K562 (cell line): Measurements from ENCODE around the gene SPAG16. TPM values are rescaled to one million over a fixed set of nuclear protein-coding genes. Genes with fewer than 3 reads are reported as not detected.

ENCODE experiments used
- ATAC-seq: fragments of 200-7000 bp; cut with Tn5 transposase; 3 replicates; pipeline ENCODE4 v1.9.1; 2020; ENCODE audit warnings: moderate library complexity
- BruUV-seq: library from RNA; stranded (reverse); fragments of 400-500 nt; replicated peaks from 2 replicates; lab custom pipeline; 2021; lab: Mats Ljungman, UMichigan
- CTCF ChIA-PET: fragments of 300-600 bp; formaldehyde crosslinking; extraction: SDS; loops from one replicate; lab custom pipeline; 2021; ENCODE audit warnings: low intra/inter-chr PET ratio; lab: Yijun Ruan, JAX
- POLR2A ChIA-PET: fragments of 300-600, 350-650 bp; sonication (Branson Sonifier 250); formaldehyde crosslinking; extraction: SDS; loops from one replicate; lab custom pipeline; 2021; ENCODE audit warnings: antibody characterized with exemption, inconsistent platforms; lab: Yijun Ruan, JAX
- DNase-seq, 4 experiments: peaks; one replicate each; pipeline versions ENCODE4 v3.0.0 to v3.0.0-alpha.2; 2011 to 2018; ENCODE audit warnings: low spot score in 3 of 4, mixed read lengths in 3 of 4; ENCODE audit errors: extremely low read depth in 1 of 4
- FAIRE-seq: peaks from 2 replicates; lab custom pipeline; 2011; peaks lifted over from hg19 to GRCh38; lab: Jason Lieb, UNC
- H2AFZ ChIP-seq: 2 replicates; pipeline ENCODE4 v1.6.0; 2011; ENCODE audit warnings: low read depth, low read length, control low read depth, inconsistent platforms
- H3K27ac ChIP-seq: fragments of 200-600 bp; 3 replicates; pipeline ENCODE4 v1.8.0; 2011; ENCODE audit warnings: low read depth, mild to moderate bottlenecking, control low read depth, inconsistent platforms, low read length, moderate library complexity, mixed read lengths; ENCODE audit errors: extremely low read depth
- H3K27me3 ChIP-seq, 2 experiments: fragments of 300-600 bp in 1 of 2; 2 replicates in 1 of 2; 3 replicates in 1 of 2; pipeline versions ENCODE4 v1.6.0 to v1.8.0; 2011; ENCODE audit warnings: inconsistent platforms in 2 of 2, low read length in 2 of 2, mild to moderate bottlenecking in 1 of 2, mixed read lengths in 1 of 2, moderate library complexity in 1 of 2; ENCODE audit not compliant: control insufficient read depth in 2 of 2, insufficient read depth in 2 of 2
- H3K36me3 ChIP-seq: fragments of 300-600 bp; 3 replicates; pipeline ENCODE4 v1.8.0; 2011; ENCODE audit warnings: mild to moderate bottlenecking, low read length, inconsistent platforms; ENCODE audit not compliant: control insufficient read depth, insufficient read depth
- H3K4me1 ChIP-seq, 2 experiments: fragments of 200-600 bp in 1 of 2; replicated peaks in 1 of 2; 2 replicates in 1 of 2; 3 replicates in 1 of 2; pipeline versions ENCODE4 v1.5.1 to v1.8.0; 2011; ENCODE audit warnings: inconsistent platforms in 2 of 2, low read length in 2 of 2, mild to moderate bottlenecking in 1 of 2, mixed read lengths in 1 of 2, moderate library complexity in 1 of 2; ENCODE audit not compliant: control insufficient read depth in 2 of 2, insufficient read depth in 2 of 2
- H3K4me2 ChIP-seq: 2 replicates; pipeline ENCODE4 v1.6.1; 2011; ENCODE audit warnings: low read length, control low read depth, inconsistent platforms, mixed read lengths; ENCODE audit not compliant: insufficient read depth
- H3K4me3 ChIP-seq: fragments of 200-600 bp; sonication (generic), shearing (Covaris generic); 2 replicates; pipeline ENCODE4 v1.5.1; 2016; ENCODE audit warnings: control low read depth, inconsistent platforms
- H3K79me2 ChIP-seq: fragments of 200-600 bp; 3 replicates; pipeline ENCODE4 v1.8.0; 2011; ENCODE audit warnings: low read length, inconsistent platforms; ENCODE audit not compliant: control insufficient read depth, insufficient read depth
- H3K9ac ChIP-seq, 2 experiments: 2 replicates each; pipeline versions ENCODE4 v1.6.0 to v1.6.1; 2011; ENCODE audit warnings: low read depth in 2 of 2, low read length in 2 of 2, control low read depth in 1 of 2, inconsistent platforms in 1 of 2, mild to moderate bottlenecking in 1 of 2, mixed read lengths in 1 of 2; ENCODE audit not compliant: insufficient read depth in 1 of 2
- H3K9me1 ChIP-seq: one replicate; pipeline ENCODE4 v1.6.0; 2011; ENCODE audit warnings: inconsistent platforms, mild to moderate bottlenecking, low read length, moderate library complexity; ENCODE audit not compliant: control insufficient read depth, insufficient read depth
- H3K9me3 ChIP-seq: replicated peaks from 2 replicates; pipeline ENCODE4 v1.5.1; 2011; ENCODE audit warnings: low read depth, low read length, inconsistent platforms; ENCODE audit not compliant: control insufficient read depth, insufficient read depth
- H4K20me1 ChIP-seq: replicated peaks from 2 replicates; pipeline ENCODE4 v1.6.1; 2011; ENCODE audit warnings: low read length, inconsistent platforms, mixed read lengths; ENCODE audit not compliant: control insufficient read depth, insufficient read depth
- CHD4 ChIP-seq: fragments of 200-600 bp; sonication (generic); IDR thresholded peaks from 3 replicates; pipeline ENCODE4 v1.6.1; 2012; ENCODE audit warnings: low read depth, mild to moderate bottlenecking, mixed read lengths, low read length, inconsistent platforms; ENCODE audit not compliant: insufficient read depth, insufficient replicate concordance, poor library complexity, severe bottlenecking
- CXXC5 ChIP-seq: fragments of 250-450 bp; sonication (Bioruptor Pico); IDR thresholded peaks from 2 replicates; pipeline ENCODE4 v1.8.0; 2022; ENCODE audit warnings: inconsistent platforms, mild to moderate bottlenecking, moderate library complexity
- FOXM1 ChIP-seq, 2 experiments: fragments of 450-650 bp in 1 of 2; sonication (generic) in 1 of 2; formaldehyde crosslinking in 1 of 2; IDR thresholded peaks; 2 replicates each; pipeline versions ENCODE4 v1.6.1 to v1.9.0; 2017 to 2022; ENCODE audit warnings: low read depth in 2 of 2, mild to moderate bottlenecking in 2 of 2, missing genetic modification reagents in 1 of 2, moderate library complexity in 1 of 2
- KAT2B ChIP-seq: IDR thresholded peaks from one replicate; pipeline ENCODE4 v1.6.1; 2012; ENCODE audit warnings: low read depth, mild to moderate bottlenecking, control low read depth, inconsistent platforms, low read length, moderate library complexity
- MCM7 ChIP-seq, 2 experiments: fragments of 450-650 bp; IDR thresholded peaks; 2 replicates each; pipeline ENCODE4 v1.6.1; 2016 to 2018
- MIER1 ChIP-seq: fragments of 450-650 bp; IDR thresholded peaks from 2 replicates; pipeline ENCODE4 v1.6.1; 2016; ENCODE audit warnings: antibody characterized with exemption, mild to moderate bottlenecking, low read depth
- PCBP2 ChIP-seq: fragments of 200-400 bp; formaldehyde crosslinking; IDR thresholded peaks from 2 replicates; pipeline ENCODE4 v1.6.1; 2018; ENCODE audit warnings: low read length, low read depth, mild to moderate bottlenecking, moderate library complexity; ENCODE audit not compliant: poor library complexity, severe bottlenecking
- RBM17 ChIP-seq: fragments of 200-400 bp; formaldehyde crosslinking; IDR thresholded peaks from 2 replicates; pipeline ENCODE4 v1.6.1; 2017; ENCODE audit warnings: low read depth, mild to moderate bottlenecking, low read length, borderline replicate concordance
- TEAD1 ChIP-seq, 2 experiments: fragments of 450-650 bp in 1 of 2; sonication (generic) in 1 of 2; formaldehyde crosslinking; IDR thresholded peaks; 2 replicates each; pipeline versions ENCODE4 v1.4.0 to v1.8.0; 2020 to 2022; ENCODE audit warnings: mild to moderate bottlenecking in 2 of 2, missing genetic modification reagents in 1 of 2
- ZFPM2 ChIP-seq: fragments of 250-450 bp; sonication (Bioruptor Pico); IDR thresholded peaks from 2 replicates; pipeline ENCODE4 v1.5.1; 2022; ENCODE audit warnings: mild to moderate bottlenecking
- WGBS: fragments of 100-300 bp; shearing (Covaris generic); methylation state at CpG from one replicate; pipeline ENCODE4 v1.1.6; 2016; ENCODE audit warnings: low coverage, mixed read lengths; ENCODE audit not compliant: insufficient coverage; ENCODE audit errors: missing lambda C conversion rate; 5-methylcytosine and 5-hydroxymethylcytosine counted together
- in situ Hi-C: fragments of 300-500 bp; cut with MboI; formaldehyde crosslinking; loops from 4 replicates; pipeline ENCODE4 v1.15.0; 2018; ENCODE audit warnings: inconsistent platforms, mixed read lengths
- intact Hi-C: fragments of 100-400 bp; cut with micrococcal nuclease; formaldehyde crosslinking; loops from 2 replicates; pipeline ENCODE4 v1.14.2; 2022
- polyA plus RNA-seq, 8 experiments: library from polyadenylated mRNA; depleted of rRNA in 4 of 8; stranded (reverse) in 5 of 8; unstranded in 3 of 8; fragments of >200 nt; fragmentation: Nextera tagmentation in 2 of 8; fragmentation: Illumina TruSeq in 1 of 8; extraction: Ambion mirVana in 2 of 8; extraction: Trizol in 1 of 8; gene quantifications; 2 replicates each; pipeline versions ENCODE4 v1.2.1 to v1.2.3, GENCODE V29; 2011 to 2014; ENCODE audit warnings: inconsistent platforms in 1 of 8, missing spikeins in 1 of 8
- total RNA-seq, 7 experiments: library from RNA; depleted of rRNA in 6 of 7; stranded (reverse); fragments of >200 nt in 6 of 7; fragmentation: Illumina TruSeq in 2 of 7; extraction: Trizol in 2 of 7; gene quantifications; 2 replicates each; pipeline versions ENCODE4 v1.2.1 to v1.2.3, GENCODE V29; 2011 to 2021; ENCODE audit warnings: low replicate concordance in 1 of 7
- TF ChIP-seq, protein P1 (sequence below): IDR thresholded peaks from 2 replicates; pipeline ENCODE4 v1.6.1; 2011; ENCODE audit warnings: borderline replicate concordance, low read depth, mild to moderate bottlenecking, moderate library complexity, low read length; ENCODE audit not compliant: insufficient read depth, poor library complexity, severe bottlenecking
- TF ChIP-seq, protein P2 (sequence below): fragments of 250-450 bp; sonication (Bioruptor Pico); IDR thresholded peaks from 2 replicates; pipeline ENCODE4 v1.8.0; 2021; ENCODE audit warnings: moderate library complexity, mild to moderate bottlenecking, inconsistent platforms

The SPAG16 gene
- total and polyA plus RNA-seq, 9 of the 15 experiments (the other 6 are each of a cell fraction or from before 2014, with no cell fraction given): 0.98 to 5.9 (median 3.5) TPM

DNA sequence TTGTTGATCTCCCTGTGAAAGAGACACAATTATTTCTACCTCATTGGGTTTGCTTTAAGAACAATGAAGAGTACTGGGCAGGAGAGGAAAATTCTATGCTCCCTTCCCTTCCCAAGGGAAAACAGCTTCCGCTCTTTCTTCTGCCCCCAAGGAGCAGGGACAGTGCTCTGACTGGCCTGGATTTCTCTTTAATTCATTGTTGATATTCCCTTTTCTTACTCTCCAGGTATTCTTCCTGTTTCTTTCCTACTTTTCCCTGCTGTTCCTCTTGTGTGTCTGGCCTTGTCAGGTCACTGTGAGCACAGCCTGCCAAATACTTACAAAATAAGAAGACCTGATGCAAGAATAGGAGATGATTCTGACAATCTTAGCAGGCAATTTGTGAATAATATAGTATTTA lies 49.6 kb upstream of the SPAG16 start (continued):
- TF ChIP-seq, protein P1, sequence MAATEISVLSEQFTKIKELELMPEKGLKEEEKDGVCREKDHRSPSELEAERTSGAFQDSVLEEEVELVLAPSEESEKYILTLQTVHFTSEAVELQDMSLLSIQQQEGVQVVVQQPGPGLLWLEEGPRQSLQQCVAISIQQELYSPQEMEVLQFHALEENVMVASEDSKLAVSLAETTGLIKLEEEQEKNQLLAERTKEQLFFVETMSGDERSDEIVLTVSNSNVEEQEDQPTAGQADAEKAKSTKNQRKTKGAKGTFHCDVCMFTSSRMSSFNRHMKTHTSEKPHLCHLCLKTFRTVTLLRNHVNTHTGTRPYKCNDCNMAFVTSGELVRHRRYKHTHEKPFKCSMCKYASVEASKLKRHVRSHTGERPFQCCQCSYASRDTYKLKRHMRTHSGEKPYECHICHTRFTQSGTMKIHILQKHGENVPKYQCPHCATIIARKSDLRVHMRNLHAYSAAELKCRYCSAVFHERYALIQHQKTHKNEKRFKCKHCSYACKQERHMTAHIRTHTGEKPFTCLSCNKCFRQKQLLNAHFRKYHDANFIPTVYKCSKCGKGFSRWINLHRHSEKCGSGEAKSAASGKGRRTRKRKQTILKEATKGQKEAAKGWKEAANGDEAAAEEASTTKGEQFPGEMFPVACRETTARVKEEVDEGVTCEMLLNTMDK: no peak
- TF ChIP-seq KAT2B (no peak), FOXM1 (IDR thresholded peaks at IDR 0.05; ENCODE audit: low read depth) (no peak), FOXM1 (CRISPR knock-in tag; IDR thresholded peaks at IDR 0.05; ENCODE audit: low read depth) (no peak), MIER1 (no peak), MCM7 (IDR thresholded peaks at IDR 0.05) (no peak), RBM17 (no peak), CXXC5 (no peak), CHD4 (no peak)
- TF ChIP-seq, protein P2, sequence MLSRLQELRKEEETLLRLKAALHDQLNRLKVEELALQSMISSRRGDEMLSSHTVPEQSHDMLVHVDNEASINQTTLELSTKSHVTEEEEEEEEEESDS: no peak

DNA sequence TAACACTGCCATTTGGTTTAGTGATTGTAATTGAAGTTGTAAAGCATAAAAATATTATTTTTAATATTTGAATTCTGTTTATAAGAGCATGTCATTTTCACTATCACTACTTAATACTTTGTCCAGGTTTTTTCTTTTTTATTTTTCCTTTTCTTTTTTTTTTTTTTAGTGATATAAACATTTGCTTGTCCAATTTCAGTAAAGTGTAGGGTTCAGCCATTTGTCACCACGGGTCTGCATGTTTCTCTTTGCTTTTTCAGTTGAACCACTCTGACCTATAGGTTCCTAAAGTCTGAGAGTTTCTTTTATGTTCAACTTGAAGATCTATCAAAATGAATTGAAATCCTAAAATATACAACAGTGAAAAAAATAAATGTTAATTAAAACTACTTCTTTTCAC lies 48.5 kb upstream of the SPAG16 start:
- Histone ChIP-seq H3K79me2 (no peaks in the 10 kb centered on the region), H3K36me3 (no peaks in the 10 kb centered on the region), H3K9ac (no peak overlapping the region), H3K4me2 (no peak overlapping the region), H3K27me3 (no peaks in the 10 kb centered on the region), H4K20me1 (no peaks in the 10 kb centered on the region), H3K9me3 (no peaks in the 10 kb centered on the region; the same call in 1 of the 2 replicates), H3K4me1 (no peaks in the 10 kb centered on the region), H2AFZ (no peak overlapping the region), H3K4me3 (no peak overlapping the region), H3K9me1 (no peaks in the 10 kb centered on the region), H3K27ac (no peak overlapping the region)
- in situ Hi-C loops: no loop called here
- FAIRE-seq: no peak
- ChIA-PET CTCF (no interaction called here), POLR2A (no interaction called here)
- no peak for TF ChIP-seq PCBP2
- TF ChIP-seq ZFPM2: no peak
- no peak for TF ChIP-seq TEAD1 (CRISPR knock-in tag; IDR thresholded peaks at IDR 0.05)
- intact Hi-C loops: no loop called here
- ATAC-seq: no peak
- DNase-seq: no peak
- 0% methylated on average over 1 of the region's 1 CpG for WGBS
- no TSS peak for BruUV-seq
